Psoas muscle (tissue), 8 donors: ENCODE data around the gene WDR43. TPM values are rescaled to one million over a fixed set of nuclear protein-coding genes. Genes with fewer than 3 reads are reported as not detected.
A peak's percentile ranks its signal among the peaks of the same experiment; 100 is the strongest.

Experiments
- ATAC-seq, 4 donors: fragments of 200-7000 bp; cut with Tn5 transposase; one replicate each; pipeline ENCODE4 v1.9.1; 2020; ENCODE audit warnings: moderate library complexity in 3 of 4, mild to moderate bottlenecking in 2 of 4
- DNase-seq, 2 donors: peaks; one replicate each; pipeline ENCODE4 v3.0.0-alpha.2; 2020
- H3K27ac ChIP-seq: fragments of 200-600 bp; one replicate; pipeline ENCODE4 v1.8.0; 2022
- H3K27me3 ChIP-seq, 3 donors: fragments of 200-600 bp in 1 of 3; one replicate each; pipeline versions ENCODE4 v1.6.1 to v1.8.0; 2013 to 2022; ENCODE audit warnings: low read length in 2 of 3, mild to moderate bottlenecking in 2 of 3, moderate library complexity in 1 of 3; ENCODE audit not compliant: insufficient read depth in 3 of 3
- H3K36me3 ChIP-seq, 2 donors: fragments of 200-600 bp in 1 of 2; one replicate each; pipeline versions ENCODE4 v1.6.1 to v1.8.0; 2013 to 2022; ENCODE audit warnings: low read depth in 1 of 2, mild to moderate bottlenecking in 1 of 2, moderate library complexity in 1 of 2; ENCODE audit not compliant: insufficient read depth in 1 of 2
- H3K4me1 ChIP-seq: fragments of 200-600 bp; one replicate; pipeline ENCODE4 v1.8.0; 2022
- H3K4me3 ChIP-seq: fragments of 200-600 bp; one replicate; pipeline ENCODE4 v1.8.0; 2022; ENCODE audit warnings: mild to moderate bottlenecking
- H3K9me3 ChIP-seq: fragments of 200-600 bp; one replicate; pipeline ENCODE4 v1.8.0; 2022
- WGBS, 3 donors: extraction: QIAGEN DNeasy Blood & Tissue Kit; methylation state at CpG; one replicate each; pipeline versions ENCODE4 v1.1.6 to v1.1.7; 2013; 5-methylcytosine and 5-hydroxymethylcytosine counted together
- intact Hi-C, 2 donors: fragments of 100-400 bp; cut with DNase I; formaldehyde crosslinking; loops; one replicate each; pipeline versions ENCODE4 v1.11.0 to v1.14.2; 2022
- long read RNA-seq, 2 donors: library from polyadenylated mRNA; unstranded; transcript quantifications; one replicate each; pipeline ENCODE4 v2.0.0, GENCODE V29; 2021
- polyA plus RNA-seq, 3 donors: library from polyadenylated mRNA; stranded (reverse); fragments of 200-250 nt; gene quantifications; one replicate each; pipeline ENCODE4 v1.2.3, GENCODE V29; 2013
- total RNA-seq, 4 donors: library from RNA; stranded (reverse); fragmentation: NEBNext Ultra II Directional in 2 of 4; extraction: Animal tissue kit (Norgen Biotek cat#: 25700) in 2 of 4; gene quantifications; one replicate each; pipeline versions ENCODE4 v1.2.1 to v1.2.4, GENCODE V29; 2021 to 2023
- TF ChIP-seq, protein P1 (sequence below): fragments of 200-600 bp; IDR thresholded peaks from one replicate; pipeline ENCODE4 v1.8.0; 2022; ENCODE audit warnings: antibody characterized with exemption
- donor health status: healthy with polysubstance abuse.
- donor health status: DM: no; HTN: no; CAD: no; lungs with moderate emphysema.
- donor health status: Bipolar disorder and iron deficiency.
- donor health status: healthy.
- donor health status: DM: yes; HTN: yes; CAD: no.
- donor health status: DM: no; HTN: no; CAD: no.
- donor health status: DM: no; HTN: no; CAD: no.
- donor health status: DM: yes; HTN: yes; CAD: no.

WDR43 gene, protein sequence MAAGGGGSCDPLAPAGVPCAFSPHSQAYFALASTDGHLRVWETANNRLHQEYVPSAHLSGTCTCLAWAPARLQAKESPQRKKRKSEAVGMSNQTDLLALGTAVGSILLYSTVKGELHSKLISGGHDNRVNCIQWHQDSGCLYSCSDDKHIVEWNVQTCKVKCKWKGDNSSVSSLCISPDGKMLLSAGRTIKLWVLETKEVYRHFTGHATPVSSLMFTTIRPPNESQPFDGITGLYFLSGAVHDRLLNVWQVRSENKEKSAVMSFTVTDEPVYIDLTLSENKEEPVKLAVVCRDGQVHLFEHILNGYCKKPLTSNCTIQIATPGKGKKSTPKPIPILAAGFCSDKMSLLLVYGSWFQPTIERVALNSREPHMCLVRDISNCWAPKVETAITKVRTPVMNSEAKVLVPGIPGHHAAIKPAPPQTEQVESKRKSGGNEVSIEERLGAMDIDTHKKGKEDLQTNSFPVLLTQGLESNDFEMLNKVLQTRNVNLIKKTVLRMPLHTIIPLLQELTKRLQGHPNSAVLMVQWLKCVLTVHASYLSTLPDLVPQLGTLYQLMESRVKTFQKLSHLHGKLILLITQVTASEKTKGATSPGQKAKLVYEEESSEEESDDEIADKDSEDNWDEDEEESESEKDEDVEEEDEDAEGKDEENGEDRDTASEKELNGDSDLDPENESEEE
- total RNA-seq (10 to 100 TPM; 30.5 to 89.5 (median 76.1) TPM), polyA plus RNA-seq (10 to 100 TPM; 25.5 to 54.4 (median 33.8) TPM)
- long read RNA-seq, donor 1, transcript WDR43-202 (18 exons, 3,533 nt), result major isoform, 35 of 49 reads
- long read RNA-seq, donor 1, partial matches to known transcripts, result 8 of 49 reads
- long read RNA-seq, donor 1, other reads (novel, unspliced or antisense), result 6 of 49 reads
- long read RNA-seq, donor 2, transcript WDR43-202 (18 exons, 3,533 nt), result major isoform, 83 of 121 reads
- long read RNA-seq, donor 2, partial matches to known transcripts, result 23 of 121 reads
- long read RNA-seq, donor 2, other reads (novel, unspliced or antisense), result 15 of 121 reads

DNA sequence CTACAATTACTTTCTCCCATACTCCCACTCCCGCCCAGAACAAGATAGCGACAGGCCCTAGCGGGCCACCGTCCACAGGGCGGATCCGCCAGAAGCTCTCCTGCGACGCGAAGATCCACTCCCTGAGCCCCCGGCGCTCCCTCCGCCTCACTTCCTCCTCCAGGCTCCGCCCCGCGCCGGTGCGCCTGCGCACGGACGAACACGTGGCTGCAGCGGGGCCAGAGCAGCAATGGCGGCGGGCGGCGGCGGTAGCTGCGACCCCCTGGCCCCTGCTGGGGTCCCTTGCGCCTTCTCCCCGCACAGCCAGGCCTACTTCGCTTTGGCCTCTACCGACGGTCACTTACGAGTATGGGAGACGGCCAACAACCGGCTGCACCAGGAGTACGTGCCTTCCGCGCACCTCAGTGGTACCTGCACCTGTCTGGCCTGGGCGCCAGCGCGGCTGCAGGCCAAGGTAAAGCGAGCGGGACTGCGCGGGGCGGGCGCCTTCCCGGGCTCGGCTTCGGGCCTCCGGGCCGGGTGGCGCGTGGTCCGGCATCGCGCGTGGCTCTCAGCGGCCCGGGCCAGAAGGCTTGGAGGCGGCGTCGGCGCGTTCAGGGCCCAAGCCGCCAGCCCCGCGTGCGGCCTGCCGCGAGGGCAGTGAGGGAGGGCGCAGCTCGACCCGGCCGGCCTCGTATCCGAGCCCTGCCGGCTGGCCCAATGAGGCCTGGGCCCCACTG, at the start of gene WDR43:
WDR43 (plus strand) TSS at position 198 of the 719 bp plus-strand sequence; CDS start at position 230, 32 bp downstream.
- DNase-seq, result peak; percentile 98 to 99
- intact Hi-C loops, result loop anchor here in 1 of 2 donors (2.0 kb wide), 1 partner anchor 24 kb away; the partner anchor contains the start of gene TRMT61B
- Histone ChIP-seq H3K9me3 (no peaks in the 10 kb centered on the region), H3K4me3 (peak within 1 kb of the TSS; percentile 99), H3K27ac (peak within 1 kb of the TSS; percentile 96), H3K36me3 (no peaks in the 10 kb centered on the region), H3K27me3 (no peaks in the 10 kb centered on the region), H3K4me1 (peaks cover 34% of the 10 kb centered on the region)
- WGBS, 3 donors, result 0 to 1% (median 0%) methylated on average over 63 to 79 of the region's 79 CpGs
- TF ChIP-seq, protein P1, sequence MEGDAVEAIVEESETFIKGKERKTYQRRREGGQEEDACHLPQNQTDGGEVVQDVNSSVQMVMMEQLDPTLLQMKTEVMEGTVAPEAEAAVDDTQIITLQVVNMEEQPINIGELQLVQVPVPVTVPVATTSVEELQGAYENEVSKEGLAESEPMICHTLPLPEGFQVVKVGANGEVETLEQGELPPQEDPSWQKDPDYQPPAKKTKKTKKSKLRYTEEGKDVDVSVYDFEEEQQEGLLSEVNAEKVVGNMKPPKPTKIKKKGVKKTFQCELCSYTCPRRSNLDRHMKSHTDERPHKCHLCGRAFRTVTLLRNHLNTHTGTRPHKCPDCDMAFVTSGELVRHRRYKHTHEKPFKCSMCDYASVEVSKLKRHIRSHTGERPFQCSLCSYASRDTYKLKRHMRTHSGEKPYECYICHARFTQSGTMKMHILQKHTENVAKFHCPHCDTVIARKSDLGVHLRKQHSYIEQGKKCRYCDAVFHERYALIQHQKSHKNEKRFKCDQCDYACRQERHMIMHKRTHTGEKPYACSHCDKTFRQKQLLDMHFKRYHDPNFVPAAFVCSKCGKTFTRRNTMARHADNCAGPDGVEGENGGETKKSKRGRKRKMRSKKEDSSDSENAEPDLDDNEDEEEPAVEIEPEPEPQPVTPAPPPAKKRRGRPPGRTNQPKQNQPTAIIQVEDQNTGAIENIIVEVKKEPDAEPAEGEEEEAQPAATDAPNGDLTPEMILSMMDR, result no peak
- ATAC-seq, result peak; percentile 96 to 98 (median 97)

DNA sequence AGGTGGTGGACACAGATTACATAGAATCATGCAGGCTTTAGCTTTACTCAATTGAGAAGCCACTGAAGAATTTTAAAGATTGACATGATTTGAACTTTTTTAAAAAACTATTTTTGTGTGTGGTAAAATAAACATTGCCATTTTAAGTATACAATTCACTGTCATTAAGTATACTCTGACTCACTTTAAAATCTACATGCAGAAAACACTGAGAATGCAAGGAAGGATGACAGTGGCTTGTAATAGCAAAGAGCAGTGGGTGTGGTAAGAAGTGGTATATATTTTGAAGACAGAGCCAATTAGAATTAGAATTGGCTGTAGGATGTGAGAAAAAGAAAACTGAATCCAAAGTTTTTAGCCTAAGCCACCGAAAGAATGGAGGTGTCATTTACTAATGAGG, 39.3 kb upstream of the WDR43 start:
- Histone ChIP-seq H3K27ac (no peak overlapping the region), H3K36me3 (peaks cover 4 to 14% of the 10 kb centered on the region in 2 donors), H3K4me1 (no peaks in the 10 kb centered on the region), H3K9me3 (no peaks in the 10 kb centered on the region), H3K27me3 (no peaks in the 10 kb centered on the region), H3K4me3 (no peak overlapping the region)
- WGBS, 3 donors, result 88 to 96% (median 89%) methylated on average over 1 of the region's 1 CpG
- TF ChIP-seq, protein P1, result no peak
- DNase-seq (no peak), ATAC-seq (no peak)
- intact Hi-C loops, result no loop called here

DNA sequence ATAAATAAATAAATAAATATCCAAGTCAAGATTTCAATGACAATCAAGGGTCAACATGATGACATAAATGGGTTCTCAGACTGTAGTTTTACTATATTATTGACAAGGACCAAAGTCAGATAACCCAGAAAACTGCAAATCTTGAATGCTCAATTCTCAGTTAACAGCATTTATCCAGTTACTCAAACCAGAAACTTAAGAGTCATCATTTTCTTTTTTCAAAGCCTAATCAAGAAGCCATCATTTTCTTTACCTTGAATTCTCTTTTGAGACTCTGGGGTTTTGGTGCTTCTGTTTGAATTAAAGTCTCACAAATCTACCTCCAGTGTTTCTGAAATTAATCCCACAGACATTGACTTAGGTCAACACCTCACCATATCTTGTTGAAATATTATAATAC, 38.5 kb upstream of the WDR43 start:
- ATAC-seq, result no peak
- TF ChIP-seq, protein P1, result no peak
- H3K27me3 ChIP-seq, result no peaks in the 10 kb centered on the region
- no peak overlapping the region for H3K27ac ChIP-seq
- no peak overlapping the region for H3K4me3 ChIP-seq
- no peaks in the 10 kb centered on the region for H3K9me3 ChIP-seq
- intact Hi-C loops, result no loop called here
- no peak for DNase-seq
- no peaks in the 10 kb centered on the region for H3K4me1 ChIP-seq
- H3K36me3 ChIP-seq, result peaks cover 11 to 17% of the 10 kb centered on the region in 2 donors

DNA sequence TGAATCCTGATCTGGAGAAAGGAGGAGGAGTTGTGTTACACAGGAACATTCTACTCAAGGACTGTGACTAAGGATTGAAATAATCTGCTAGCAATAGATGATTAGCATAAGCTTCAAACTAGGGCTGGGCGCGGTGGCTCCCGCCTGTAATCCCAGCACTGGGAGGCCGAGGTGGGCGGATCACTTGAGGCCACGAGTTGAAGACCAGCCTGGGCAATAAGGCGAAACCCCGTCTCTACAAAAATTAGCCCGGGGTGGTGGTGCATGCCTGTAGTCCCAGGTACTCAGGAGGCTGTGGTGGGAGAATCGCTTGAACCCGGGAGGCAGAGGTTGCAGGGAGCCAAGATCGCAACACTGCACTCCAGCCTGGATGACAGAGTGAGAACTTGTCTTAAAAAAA, 25.9 kb upstream of the WDR43 start:
- ATAC-seq, result no peak
- WGBS, 3 donors, result 74 to 75% (median 75%) methylated on average over 12 of the region's 12 CpGs
- H3K4me3 ChIP-seq, result peak overlapping the region; percentile 88
- peaks cover 3 to 25% of the 10 kb centered on the region in 2 donors for H3K36me3 ChIP-seq
- peaks cover 15% of the 10 kb centered on the region for H3K4me1 ChIP-seq
- no peaks in the 10 kb centered on the region for H3K27me3 ChIP-seq
- H3K27ac ChIP-seq, result no peak overlapping the region
- TF ChIP-seq, protein P1, result no peak
- no peaks in the 10 kb centered on the region for H3K9me3 ChIP-seq
- intact Hi-C loops, result no loop called here
- no peak for DNase-seq
